ENCODE data around the gene TNFAIP3.

GRCh38 chr6:137874204-137875057, 7.4 kb downstream of the TNFAIP3 start:
- no peak for TF ChIP-seq POLR2A (IDR thresholded peaks at IDR 0.05)
- TF ChIP-seq, protein P1, sequence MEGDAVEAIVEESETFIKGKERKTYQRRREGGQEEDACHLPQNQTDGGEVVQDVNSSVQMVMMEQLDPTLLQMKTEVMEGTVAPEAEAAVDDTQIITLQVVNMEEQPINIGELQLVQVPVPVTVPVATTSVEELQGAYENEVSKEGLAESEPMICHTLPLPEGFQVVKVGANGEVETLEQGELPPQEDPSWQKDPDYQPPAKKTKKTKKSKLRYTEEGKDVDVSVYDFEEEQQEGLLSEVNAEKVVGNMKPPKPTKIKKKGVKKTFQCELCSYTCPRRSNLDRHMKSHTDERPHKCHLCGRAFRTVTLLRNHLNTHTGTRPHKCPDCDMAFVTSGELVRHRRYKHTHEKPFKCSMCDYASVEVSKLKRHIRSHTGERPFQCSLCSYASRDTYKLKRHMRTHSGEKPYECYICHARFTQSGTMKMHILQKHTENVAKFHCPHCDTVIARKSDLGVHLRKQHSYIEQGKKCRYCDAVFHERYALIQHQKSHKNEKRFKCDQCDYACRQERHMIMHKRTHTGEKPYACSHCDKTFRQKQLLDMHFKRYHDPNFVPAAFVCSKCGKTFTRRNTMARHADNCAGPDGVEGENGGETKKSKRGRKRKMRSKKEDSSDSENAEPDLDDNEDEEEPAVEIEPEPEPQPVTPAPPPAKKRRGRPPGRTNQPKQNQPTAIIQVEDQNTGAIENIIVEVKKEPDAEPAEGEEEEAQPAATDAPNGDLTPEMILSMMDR (IDR thresholded peaks at IDR 0.05) = no peak
